Liver (tissue), 9 donors: ENCODE results near the gene LRRC55. TPM values are rescaled to one million over a fixed set of nuclear protein-coding genes. Genes with fewer than 3 reads are reported as not detected.
"Not testable (repeated sequence)": the region's sequence is repeated elsewhere in the genome, so short reads cannot be mapped to it uniquely, and the experiment has no call there.

Source experiments
- DNase-seq: peaks from one replicate; pipeline ENCODE4 v3.0.0-alpha.2; 2017; ENCODE audit warnings: low spot score
- H3K27ac ChIP-seq, 2 donors: one replicate each; pipeline ENCODE4 v1.7.0; 2013; ENCODE audit warnings: inconsistent platforms in 2 of 2, low read length in 2 of 2, control low read depth in 1 of 2, low read depth in 1 of 2, mild to moderate bottlenecking in 1 of 2
- H3K27me3 ChIP-seq, 4 donors: one replicate each; pipeline versions ENCODE4 v1.6.1 to v1.7.0; 2013; ENCODE audit warnings: low read length in 3 of 4, inconsistent platforms in 1 of 4, mild to moderate bottlenecking in 1 of 4, moderate library complexity in 1 of 4; ENCODE audit not compliant: control insufficient read depth in 4 of 4, insufficient read depth in 4 of 4
- H3K36me3 ChIP-seq, 4 donors: one replicate each; pipeline versions ENCODE4 v1.6.1 to v1.7.0; 2013; ENCODE audit warnings: low read length in 3 of 4, mild to moderate bottlenecking in 3 of 4, low read depth in 1 of 4, moderate library complexity in 1 of 4; ENCODE audit not compliant: control insufficient read depth in 4 of 4, insufficient read depth in 3 of 4
- H3K4me1 ChIP-seq, 4 donors: one replicate each; pipeline versions ENCODE4 v1.6.1 to v1.7.0; 2013; ENCODE audit warnings: low read length in 3 of 4, mild to moderate bottlenecking in 3 of 4, moderate library complexity in 1 of 4; ENCODE audit not compliant: control insufficient read depth in 4 of 4, insufficient read depth in 4 of 4
- H3K4me3 ChIP-seq, 3 donors: one replicate each; pipeline versions ENCODE4 v1.6.1 to v1.7.0; 2013; ENCODE audit warnings: low read length in 3 of 3, control low read depth in 1 of 3, low read depth in 1 of 3, mild to moderate bottlenecking in 1 of 3
- H3K9ac ChIP-seq, 2 donors: one replicate each; pipeline ENCODE4 v1.7.0; 2013; ENCODE audit warnings: low read length in 2 of 2, mild to moderate bottlenecking in 2 of 2, moderate library complexity in 2 of 2, control low read depth in 1 of 2, low read depth in 1 of 2
- H3K9me3 ChIP-seq, 4 donors: one replicate each; pipeline versions ENCODE4 v1.6.1 to v1.7.0; 2013; ENCODE audit warnings: low read length in 3 of 4; ENCODE audit not compliant: control insufficient read depth in 4 of 4
- ATF3 ChIP-seq: IDR thresholded peaks from 2 replicates; pipeline ENCODE4 v1.6.1; 2016; ENCODE audit warnings: antibody characterized with exemption
- CTCF ChIP-seq: fragments of 150-350 bp; IDR thresholded peaks from 2 replicates; pipeline ENCODE4 v1.5.1; 2017; ENCODE audit warnings: improper control_type of control experiment, low read depth, low read length; ENCODE audit not compliant: missing input control
- EGR1 ChIP-seq, 2 donors: IDR thresholded peaks; 2 replicates each; pipeline ENCODE4 v1.6.1; 2016 to 2018; ENCODE audit warnings: antibody characterized with exemption in 2 of 2, low read depth in 2 of 2
- FOXA1 ChIP-seq: IDR thresholded peaks from 2 replicates; pipeline ENCODE4 v1.6.1; 2016; ENCODE audit warnings: antibody characterized with exemption
- FOXA2 ChIP-seq: IDR thresholded peaks from 2 replicates; pipeline ENCODE4 v1.6.1; 2016; ENCODE audit warnings: antibody characterized with exemption
- GABPA ChIP-seq, 2 donors: IDR thresholded peaks in 1 of 2; conservative IDR thresholded peaks in 1 of 2; 2 replicates each; pipeline ENCODE4 v1.6.1; 2016; ENCODE audit warnings: antibody characterized with exemption in 2 of 2, mild to moderate bottlenecking in 1 of 2, moderate library complexity in 1 of 2
- HNF4A ChIP-seq, 2 donors: conservative IDR thresholded peaks; 2 replicates each; pipeline ENCODE4 v1.6.1; 2016; ENCODE audit warnings: antibody characterized with exemption in 2 of 2, mild to moderate bottlenecking in 2 of 2
- HNF4G ChIP-seq: IDR thresholded peaks from 2 replicates; pipeline ENCODE4 v1.6.1; 2016; ENCODE audit warnings: antibody characterized with exemption
- JUND ChIP-seq, 2 donors: IDR thresholded peaks; 2 replicates each; pipeline ENCODE4 v1.6.1; 2016; ENCODE audit warnings: antibody characterized with exemption in 2 of 2
- MAX ChIP-seq: IDR thresholded peaks from 2 replicates; pipeline ENCODE4 v1.6.1; 2016; ENCODE audit warnings: antibody characterized with exemption
- NR2F2 ChIP-seq: IDR thresholded peaks from 2 replicates; pipeline ENCODE4 v1.6.1; 2016; ENCODE audit warnings: antibody characterized with exemption
- RAD21 ChIP-seq, 2 donors: IDR thresholded peaks; 2 replicates each; pipeline ENCODE4 v1.6.1; 2016; ENCODE audit warnings: antibody characterized with exemption in 2 of 2, mild to moderate bottlenecking in 2 of 2
- REST ChIP-seq: IDR thresholded peaks from 2 replicates; pipeline ENCODE4 v1.6.1; 2016; ENCODE audit warnings: antibody characterized with exemption, mild to moderate bottlenecking
- RXRA ChIP-seq, 2 donors: IDR thresholded peaks; 2 replicates each; pipeline ENCODE4 v1.6.1; 2017 to 2018; ENCODE audit warnings: antibody characterized with exemption in 2 of 2, mild to moderate bottlenecking in 1 of 2
- SP1 ChIP-seq: IDR thresholded peaks from 2 replicates; pipeline ENCODE4 v1.6.1; 2018; ENCODE audit warnings: antibody characterized with exemption, mild to moderate bottlenecking
- TAF1 ChIP-seq: conservative IDR thresholded peaks from 2 replicates; pipeline ENCODE4 v1.6.1; 2016; ENCODE audit warnings: antibody characterized with exemption, mild to moderate bottlenecking
- YY1 ChIP-seq: IDR thresholded peaks from 2 replicates; pipeline ENCODE4 v1.6.1; 2016; ENCODE audit warnings: antibody characterized with exemption, mild to moderate bottlenecking
- ZBTB33 ChIP-seq: IDR thresholded peaks from 2 replicates; pipeline ENCODE4 v1.6.1; 2016; ENCODE audit warnings: antibody characterized with exemption
- WGBS: extraction: QIAGEN DNeasy Blood & Tissue Kit; methylation state at CpG from one replicate; pipeline ENCODE4 v1.1.7; 2013; 5-methylcytosine and 5-hydroxymethylcytosine counted together
- polyA plus RNA-seq, 2 donors: library from polyadenylated mRNA; stranded (reverse) in 1 of 2; unstranded in 1 of 2; fragments of 200-250 nt in 1 of 2; fragments of >200 nt in 1 of 2; fragmentation: Nextera tagmentation in 1 of 2; extraction: Ambion mirVana in 1 of 2; gene quantifications; one replicate each; pipeline versions ENCODE4 v1.2.1 to v1.2.3, GENCODE V29; 2013 to 2015
- total RNA-seq, 2 donors: library from RNA; depleted of rRNA; stranded (reverse); fragments of >200 nt; gene quantifications; one replicate each; pipeline ENCODE4 v1.2.3, GENCODE V29; 2014
- donor health status: healthy.
- donor health status: healthy.
- donor health status: healthy.
- donor health status: healthy.
- donor health status: healthy.

The LRRC55 gene
- total and polyA plus RNA-seq, 4 donors, result under 0.01 to 1.5 (median 0.72) TPM

- H3K9me3 ChIP-seq, result no peaks in the 10 kb centered on the region
- H3K27me3 ChIP-seq, result no peaks in the 10 kb centered on the region
- peaks cover 5 to 23% (median 11%) of the 10 kb centered on the region in 4 donors for H3K4me1 ChIP-seq
- TF ChIP-seq ATF3 (no peak), GABPA (IDR thresholded peaks at IDR 0.05 in 1 of 2, conservative IDR thresholded peaks at IDR 0.05 in 1 of 2) (no peak), SP1 (no peak), YY1 (no peak), MAX (no peak), NR2F2 (no peak), FOXA2 (no peak)
- H3K9ac ChIP-seq, result no peak overlapping the region
- DNase-seq, result no peak
- H3K4me3 ChIP-seq, result no peak overlapping the region
- no peak overlapping the region for H3K27ac ChIP-seq
- WGBS, result 93% methylated on average over 1 of the region's 1 CpG
- H3K36me3 ChIP-seq, result no peaks in the 10 kb centered on the region
These were observed 17.4 kb upstream of the LRRC55 start for GRCh38 chr11:57164317-57164716.

- TF ChIP-seq HNF4A (conservative IDR thresholded peaks at IDR 0.05) (peak; percentile 83 to 91), GABPA (IDR thresholded peaks at IDR 0.05 in 1 of 2, conservative IDR thresholded peaks at IDR 0.05 in 1 of 2) (no peak), FOXA1 (peak; percentile 26), CTCF (no peak), REST (peak; percentile 4), ATF3 (peak; percentile 49), FOXA2 (peak; percentile 26), NR2F2 (peak; percentile 99), YY1 (peak; percentile 20), SP1 (peak; percentile 25), JUND (IDR thresholded peaks at IDR 0.05) (peak; percentile 95 to 97), TAF1 (no peak), EGR1 (IDR thresholded peaks at IDR 0.05; ENCODE audit: low read depth in 2 of 2) (peak in 1 of 2 donors; percentile 34), MAX (peak; percentile 73), RAD21 (IDR thresholded peaks at IDR 0.05) (no peak), ZBTB33 (peak; percentile 36), RXRA (IDR thresholded peaks at IDR 0.05) (peak; percentile 67 to 90), HNF4G (peak; percentile 54)
- Histone ChIP-seq H3K36me3 (no peaks in the 10 kb centered on the region), H3K27ac (no peak overlapping the region), H3K4me3 (no peak overlapping the region), H3K4me1 (peaks cover 5 to 12% (median 7%) of the 10 kb centered on the region in 4 donors), H3K27me3 (no peaks in the 10 kb centered on the region), H3K9me3 (no peaks in the 10 kb centered on the region), H3K9ac (no peak overlapping the region)
- no peak for DNase-seq
- 29% methylated on average over 2 of the region's 2 CpGs for WGBS
These were observed 14.5 kb upstream of the LRRC55 start for GRCh38 chr11:57167125-57167846.

- not testable (repeated sequence) for DNase-seq, H3K36me3 ChIP-seq, H3K27ac ChIP-seq, H3K4me3 ChIP-seq, H3K9me3 ChIP-seq, H3K27me3 ChIP-seq, H3K9ac ChIP-seq
- peaks cover 5 to 12% (median 7%) of the 10 kb centered on the region in 4 donors for H3K4me1 ChIP-seq
- WGBS, result 92% methylated on average over 2 of the region's 2 CpGs
These were observed 11.9 kb upstream of the LRRC55 start for GRCh38 chr11:57169732-57170313.
